HepG2 (cell line): ENCODE measurements around the gene MNT. TPM values are rescaled to one million over a fixed set of nuclear protein-coding genes. Genes with fewer than 3 reads are reported as not detected.

Experiments used
- ARID2 ChIP-seq: sonication (generic); formaldehyde crosslinking; IDR thresholded peaks from 2 replicates; pipeline ENCODE4 v1.8.1; 2022; ENCODE audit warnings: mild to moderate bottlenecking, missing genetic modification reagents, borderline replicate concordance
- BORCS8-MEF2B ChIP-seq: sonication (generic); formaldehyde crosslinking; IDR thresholded peaks from 2 replicates; pipeline ENCODE4 v1.8.0; 2022; ENCODE audit warnings: mild to moderate bottlenecking, missing genetic modification reagents
- HES4 ChIP-seq: sonication (generic); formaldehyde crosslinking; IDR thresholded peaks from 2 replicates; pipeline ENCODE4 v1.9.0; 2021; ENCODE audit warnings: mild to moderate bottlenecking, missing genetic modification reagents, borderline replicate concordance
- HNF1B ChIP-seq: sonication (generic); formaldehyde crosslinking; IDR thresholded peaks from 2 replicates; pipeline ENCODE4 v1.5.1; 2020; ENCODE audit warnings: mild to moderate bottlenecking, moderate library complexity, missing genetic modification reagents
- KDM3A ChIP-seq: IDR thresholded peaks from 2 replicates; pipeline ENCODE4 v1.6.1; 2018; ENCODE audit warnings: low read depth, missing compliant biosample characterization
- MXD4 ChIP-seq: IDR thresholded peaks from 2 replicates; pipeline ENCODE4 v1.6.1; 2016; ENCODE audit warnings: mild to moderate bottlenecking, missing biosample characterization, missing genetic modification reagents
- PATZ1 ChIP-seq: sonication (generic); formaldehyde crosslinking; IDR thresholded peaks from 2 replicates; pipeline ENCODE4 v1.4.0; 2020; ENCODE audit warnings: missing genetic modification reagents
- POLR2A ChIP-seq, 2 experiments: IDR thresholded peaks; 2 replicates each; pipeline ENCODE4 v1.6.1; 2011; ENCODE audit warnings: low read depth in 2 of 2, low read length in 2 of 2, mild to moderate bottlenecking in 1 of 2, moderate library complexity in 1 of 2; ENCODE audit not compliant: insufficient read depth in 1 of 2
- SAP130 ChIP-seq: IDR thresholded peaks from 2 replicates; pipeline ENCODE4 v1.6.1; 2016; ENCODE audit warnings: low read depth
- SIN3A ChIP-seq: IDR thresholded peaks from 2 replicates; pipeline ENCODE4 v1.6.1; 2011; ENCODE audit warnings: low read depth, mild to moderate bottlenecking, control low read depth, low read length, borderline replicate concordance
- SKIL ChIP-seq: sonication (generic); formaldehyde crosslinking; IDR thresholded peaks from 2 replicates; pipeline ENCODE4 v1.8.0; 2022; ENCODE audit warnings: missing genetic modification reagents, mild to moderate bottlenecking, moderate library complexity, borderline replicate concordance
- SOX13 ChIP-seq, 3 experiments: fragments of 450-650 bp in 1 of 3; sonication (generic) in 1 of 3; formaldehyde crosslinking in 1 of 3; IDR thresholded peaks in 2 of 3; conservative IDR thresholded peaks in 1 of 3; 2 replicates each; pipeline versions ENCODE4 v1.5.0 to v1.6.1; 2016 to 2020; ENCODE audit warnings: antibody characterized with exemption in 1 of 3, mild to moderate bottlenecking in 1 of 3, missing compliant biosample characterization in 1 of 3, missing genetic modification reagents in 1 of 3, moderate library complexity in 1 of 3
- SP1 ChIP-seq, 2 experiments: fragments of 450-650 bp in 1 of 2; sonication (generic) in 1 of 2; formaldehyde crosslinking in 1 of 2; IDR thresholded peaks; 2 replicates each; pipeline versions ENCODE4 v1.4.0 to v1.6.1; 2016 to 2020; ENCODE audit warnings: missing genetic modification reagents in 1 of 2
- ZNF124 ChIP-seq: sonication (generic); formaldehyde crosslinking; IDR thresholded peaks from 2 replicates; pipeline ENCODE4 v1.4.0; 2020; ENCODE audit warnings: missing genetic modification reagents
- ZNF17 ChIP-seq: sonication (generic); formaldehyde crosslinking; IDR thresholded peaks from 2 replicates; pipeline ENCODE4 v1.5.0; 2020; ENCODE audit warnings: mild to moderate bottlenecking, missing genetic modification reagents
- ZNF280D ChIP-seq: sonication (generic); formaldehyde crosslinking; IDR thresholded peaks from 2 replicates; pipeline ENCODE4 v1.5.1; 2020; ENCODE audit warnings: mild to moderate bottlenecking, missing genetic modification reagents
- ZNF484 ChIP-seq: sonication (generic); formaldehyde crosslinking; IDR thresholded peaks from 2 replicates; pipeline ENCODE4 v1.5.1; 2020; ENCODE audit warnings: mild to moderate bottlenecking, low read depth, missing genetic modification reagents, borderline replicate concordance
- ZNF546 ChIP-seq: sonication (generic); formaldehyde crosslinking; conservative IDR thresholded peaks from 2 replicates; pipeline ENCODE4 v1.8.1; 2023; ENCODE audit warnings: mild to moderate bottlenecking, missing genetic modification reagents
- ZNF891 ChIP-seq: sonication (generic); formaldehyde crosslinking; IDR thresholded peaks from 2 replicates; pipeline ENCODE4 v1.5.0; 2020; ENCODE audit warnings: mild to moderate bottlenecking, missing genetic modification reagents
- polyA plus RNA-seq, 8 experiments: library from polyadenylated mRNA; depleted of rRNA in 3 of 8; stranded (reverse) in 7 of 8; unstranded in 1 of 8; fragments of >200 nt; fragmentation: Illumina TruSeq in 4 of 8; extraction: Trizol in 4 of 8; gene quantifications; 2 replicates each; pipeline versions ENCODE4 v1.2.1 to v1.2.3, GENCODE V29; 2011 to 2016; ENCODE audit warnings: low read depth in 4 of 8, missing spikeins in 1 of 8, mixed read lengths in 1 of 8; ENCODE audit not compliant: insufficient read depth in 1 of 8
- total RNA-seq, 5 experiments: library from RNA; depleted of rRNA; stranded (reverse); fragments of >200 nt; fragmentation: Illumina TruSeq; extraction: Trizol; gene quantifications; 2 replicates each; pipeline ENCODE4 v1.2.3, GENCODE V29; 2016; ENCODE audit warnings: low read depth in 1 of 5

The MNT gene
- total and polyA plus RNA-seq, 2 of the 13 experiments (the other 11 are each of a cell fraction or from before 2014, with no cell fraction given): 2.1 to 3.5 TPM

- peak; percentile 61; the same call in 1 of the 2 replicates for TF ChIP-seq MXD4 (CRISPR knock-in tag)
- no peak for TF ChIP-seq ARID2 (CRISPR knock-in tag)
- peak; percentile 48; the same call in 1 of the 2 replicates for TF ChIP-seq SIN3A
- TF ChIP-seq ZNF17 (CRISPR knock-in tag): no peak
- peak; percentile 46 to 64; a peak in 3 of 4 replicates for TF ChIP-seq POLR2A (IDR thresholded peaks at IDR 0.05; ENCODE audit: insufficient read depth in 1 of 2, low read depth in 2 of 2, low read length in 2 of 2)
- TF ChIP-seq ZNF484 (CRISPR knock-in tag): no peak
- no peak for TF ChIP-seq SP1 (IDR thresholded peaks at IDR 0.05)
- peak; percentile 73 for TF ChIP-seq SP1 (CRISPR knock-in tag; IDR thresholded peaks at IDR 0.05)
- no peak for TF ChIP-seq ZNF124 (CRISPR knock-in tag)
- TF ChIP-seq HES4 (CRISPR knock-in tag): no peak
- TF ChIP-seq ZNF546 (CRISPR knock-in tag): no peak
- TF ChIP-seq SAP130 (CRISPR knock-in tag): peak; percentile 94
- TF ChIP-seq PATZ1 (CRISPR knock-in tag): peak; percentile 97
- 0 out of 2 replicates have a peak, but pooled peaks have one; percentile 20 for TF ChIP-seq ZNF891 (CRISPR knock-in tag)
- TF ChIP-seq HNF1B (CRISPR knock-in tag): 0 out of 2 replicates have a peak, but pooled peaks have one; percentile 22
- no peak for TF ChIP-seq SOX13 (IDR thresholded peaks at IDR 0.05)
- peak in 1 of 2 experiments; percentile 43; a peak in 2 of 4 replicates for TF ChIP-seq SOX13 (CRISPR knock-in tag; conservative IDR thresholded peaks at IDR 0.05 in 1 of 2, IDR thresholded peaks at IDR 0.05 in 1 of 2)
- TF ChIP-seq SKIL (CRISPR knock-in tag): no peak; the same call in 1 of the 2 replicates
- no peak for TF ChIP-seq KDM3A (CRISPR knock-in tag)
- no peak for TF ChIP-seq ZNF280D (CRISPR knock-in tag)
- 0 out of 2 replicates have a peak, but pooled peaks have one; percentile 26 for TF ChIP-seq BORCS8-MEF2B (CRISPR knock-in tag)
Measured at GRCh38 chr17:2392252-2393173, 8.3 kb downstream of the MNT start (continued).
